GM19463 (cell line): ENCODE data around the gene COX4I1.
A peak's percentile ranks its signal among the peaks of the same experiment; 100 is the strongest.
"Not testable (repeated sequence)": the region's sequence is repeated elsewhere in the genome, so short reads cannot be mapped to it uniquely, and the experiment has no call there.

Experiments used
- ATAC-seq: cut with Tn5 transposase; IDR thresholded peaks from one replicate; pipeline ENCODE4 v1.9.1; 2021; ENCODE audit warnings: mild to moderate bottlenecking, moderate library complexity; ENCODE audit not compliant: unreplicated experiment

Gene COX4I1

GRCh38 chr16:85798283-85798776 is 1.2 kb upstream of the COX4I1 start:
- ATAC-seq, result no peak

DNA sequence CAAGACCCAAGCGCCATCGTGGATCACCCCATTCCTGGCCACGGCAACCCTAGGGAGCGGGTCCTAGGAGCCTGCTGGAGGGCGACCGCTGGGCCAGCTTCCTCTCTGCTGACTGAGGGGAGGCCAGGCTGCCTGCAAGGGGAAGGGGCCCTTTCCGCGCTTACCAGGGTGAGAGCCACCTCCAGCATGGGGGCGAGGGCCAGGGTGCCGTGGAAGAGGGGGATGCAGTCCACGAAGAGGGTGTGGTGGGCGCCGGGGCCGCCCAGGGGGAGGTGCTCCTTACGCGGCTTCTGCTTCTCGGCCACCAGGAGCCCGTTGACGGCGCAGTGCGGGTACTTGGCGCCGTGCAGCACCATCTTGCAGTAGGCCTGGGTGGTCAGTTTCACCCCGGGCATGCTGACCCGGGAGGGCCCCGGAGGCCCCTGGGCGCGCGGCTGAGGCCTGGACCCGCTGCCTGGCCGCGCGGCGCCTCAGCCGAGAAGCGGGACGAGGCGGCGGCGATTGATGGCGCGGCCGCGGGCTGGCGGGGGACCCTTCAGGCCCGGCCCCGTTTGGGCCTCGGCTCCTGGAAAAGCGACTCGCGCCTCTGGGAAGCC is 496 bp upstream of the COX4I1 start:
- peak; percentile 15 for ATAC-seq

- ATAC-seq, result no peak
These were observed 800 bp downstream of the COX4I1 start for GRCh38 chr16:85800321-85800669.

- no peak for ATAC-seq
These were observed 4.1 kb downstream of the COX4I1 start for GRCh38 chr16:85803570-85803969.

GRCh38 chr16:85805442-85806045 is 6.0 kb downstream of the COX4I1 start:
- no peak for ATAC-seq

DNA sequence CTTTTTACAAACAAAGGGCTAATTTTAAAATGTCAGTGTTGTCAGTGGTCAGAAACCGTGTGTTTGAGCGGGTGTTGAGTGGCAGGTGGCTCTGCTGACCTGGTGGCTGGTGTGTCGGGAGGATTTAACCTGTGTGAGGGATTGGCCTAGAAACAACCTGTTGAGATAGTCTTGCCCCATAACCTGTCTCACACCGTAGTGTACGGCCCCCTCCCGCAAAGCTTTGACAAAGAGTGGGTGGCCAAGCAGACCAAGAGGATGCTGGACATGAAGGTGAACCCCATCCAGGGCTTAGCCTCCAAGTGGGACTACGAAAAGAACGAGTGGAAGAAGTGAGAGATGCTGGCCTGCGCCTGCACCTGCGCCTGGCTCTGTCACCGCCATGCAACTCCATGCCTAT is 7.0 kb downstream of the COX4I1 start:
- no peak for ATAC-seq

- not testable (repeated sequence) for ATAC-seq
These were observed 7.8 kb downstream of the COX4I1 start for GRCh38 chr16:85807340-85807739.

GRCh38 chr16:85808104-85808503 is 8.6 kb downstream of the COX4I1 start:
- not testable (repeated sequence) for ATAC-seq

DNA sequence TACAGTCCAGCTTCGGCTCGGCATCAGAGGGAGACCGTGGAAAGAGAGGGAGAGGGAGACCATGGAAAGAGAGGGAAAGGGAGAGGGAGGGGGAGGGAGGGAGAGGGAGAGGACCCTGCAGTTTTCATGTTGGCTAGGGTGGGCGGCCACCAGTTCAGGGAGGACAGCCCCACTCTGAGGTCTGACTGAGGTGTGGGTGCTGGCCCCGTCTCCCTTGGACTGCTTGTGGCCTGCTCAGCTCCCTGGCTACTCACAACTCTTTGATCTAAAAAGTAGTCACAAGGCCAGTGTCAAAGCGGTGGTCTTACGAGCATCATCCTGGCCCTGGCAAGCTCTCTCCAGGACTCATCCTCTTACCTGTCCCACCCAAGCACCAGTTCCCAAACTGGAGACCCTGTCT is 9.4 kb downstream of the COX4I1 start:
- ATAC-seq, result no peak

DNA sequence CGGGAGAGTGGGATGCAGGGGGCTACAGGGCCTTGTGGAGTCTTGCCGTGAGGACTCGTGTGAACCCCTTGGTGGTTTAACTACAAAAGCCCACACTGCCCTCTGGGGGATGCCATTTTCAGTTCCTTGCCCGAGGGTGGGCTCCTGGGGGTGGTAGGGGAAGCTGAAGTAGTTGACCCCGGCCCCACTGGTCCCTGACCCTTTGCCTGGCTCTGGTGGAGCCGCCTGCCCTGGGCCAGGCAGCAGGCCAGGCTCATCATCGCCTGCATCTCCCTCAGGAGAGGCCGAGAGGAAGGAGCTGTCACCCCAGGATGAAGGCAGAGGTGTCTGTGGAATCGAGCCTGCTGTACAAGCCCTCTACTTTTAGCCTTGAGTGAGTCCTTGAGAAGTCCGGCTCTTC is 10.2 kb downstream of the COX4I1 start:
- ATAC-seq, result no peak

GRCh38 chr16:85810097-85810741 is 10.7 kb downstream of the COX4I1 start:
- ATAC-seq, result no peak

DNA sequence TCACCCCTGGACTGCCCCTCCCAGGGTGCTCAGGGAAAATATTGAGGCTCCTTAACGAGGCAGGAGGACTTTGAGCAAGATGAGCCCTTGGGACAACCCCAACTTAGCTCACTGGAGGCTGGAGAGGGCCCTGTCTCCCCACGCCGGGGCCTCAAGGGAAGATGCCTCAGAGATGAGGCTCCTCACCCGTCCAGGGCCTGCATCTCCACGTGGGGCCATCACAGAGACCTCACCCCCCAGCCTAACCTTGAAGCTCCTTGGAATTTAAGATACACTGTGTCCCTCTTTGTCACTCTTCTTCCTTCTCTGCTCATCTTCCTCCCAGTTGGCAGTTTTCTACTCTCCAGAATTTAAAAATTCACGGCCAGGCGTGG is 11.2 kb downstream of the COX4I1 start:
- no peak for ATAC-seq

- ATAC-seq, result no peak
These were observed 12.7 kb downstream of the COX4I1 start for GRCh38 chr16:85812031-85812807.

GRCh38 chr16:85812811-85813700 is 13.6 kb downstream of the COX4I1 start:
- ATAC-seq, result no peak

DNA sequence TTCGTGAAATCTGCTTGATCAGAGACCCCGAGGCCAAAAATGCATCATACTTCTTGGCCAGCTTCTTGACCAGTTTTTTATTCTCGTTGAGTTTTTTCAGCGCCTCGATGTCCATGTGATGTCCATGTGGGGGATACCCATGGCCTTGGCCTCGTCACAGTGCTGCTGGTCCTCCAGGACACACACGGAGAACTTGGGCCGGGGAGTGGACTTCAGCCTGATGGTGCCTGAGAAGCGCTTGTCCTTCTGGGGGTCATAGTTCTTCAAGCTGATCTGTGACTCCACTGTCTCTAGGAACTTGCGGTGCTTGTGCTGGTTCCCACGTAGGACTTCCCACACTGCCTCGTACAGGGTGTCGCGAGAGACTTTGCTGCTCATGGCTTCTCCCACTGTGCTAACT is 16.7 kb downstream of the COX4I1 start:
- no peak for ATAC-seq

GRCh38 chr16:85817195-85817594 is 17.7 kb downstream of the COX4I1 start:
- ATAC-seq, result not testable (repeated sequence)

DNA sequence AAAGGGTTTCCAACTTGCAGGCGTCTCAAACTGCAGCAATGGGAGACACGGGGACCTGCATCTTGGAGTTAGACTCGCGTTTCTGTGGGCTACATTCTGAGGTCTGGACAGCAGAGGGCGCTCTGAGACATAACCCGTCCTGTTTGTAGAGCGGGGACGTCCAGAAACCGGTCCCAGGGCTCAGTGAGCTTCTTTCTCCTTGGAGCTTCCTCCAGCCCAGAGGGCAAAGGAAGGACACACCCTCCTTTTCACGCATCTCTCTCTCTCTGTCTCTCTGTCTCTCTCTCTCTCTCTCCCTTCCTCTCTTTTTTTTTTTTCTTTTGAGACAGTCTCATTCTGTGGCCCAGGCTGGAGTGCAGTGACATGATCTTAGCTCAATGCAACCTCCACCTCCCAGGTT is 19.8 kb downstream of the COX4I1 start:
- no peak for ATAC-seq

GRCh38 chr16:85819771-85820170 is 20.3 kb downstream of the COX4I1 start:
- no peak for ATAC-seq

GRCh38 chr16:85820604-85821372 is 21.3 kb downstream of the COX4I1 start:
- no peak for ATAC-seq
